GM23338 (cell line): ENCODE measurements around the gene MAD1L1. TPM values are rescaled to one million over a fixed set of nuclear protein-coding genes. Genes with fewer than 3 reads are reported as not detected.

Source experiments
- ATAC-seq: fragments of 200-7000 bp; cut with Tn5 transposase; 3 replicates; pipeline ENCODE4 v1.9.1; 2020
- DNase-seq: peaks from one replicate; pipeline ENCODE4 v3.0.0-alpha.2; 2015; ENCODE audit warnings: low spot score
- H2AFZ ChIP-seq: fragments of 200-600 bp; sonication (generic); 2 replicates; pipeline ENCODE4 v1.8.0; 2016; ENCODE audit warnings: antibody characterized with exemption, mild to moderate bottlenecking, moderate library complexity
- H3F3A ChIP-seq: fragments of 200-600 bp; sonication (generic); replicated peaks from 2 replicates; pipeline ENCODE4 v1.8.0; 2017; ENCODE audit warnings: antibody characterized with exemption, mixed run types, low read depth
- H3K27ac ChIP-seq: fragments of 200-600 bp; sonication (generic); 2 replicates; pipeline ENCODE4 v1.6.1; 2016; ENCODE audit warnings: low read depth
- H3K27me3 ChIP-seq: fragments of 200-600 bp; sonication (generic); 2 replicates; pipeline ENCODE4 v1.8.0; 2016; ENCODE audit warnings: mild to moderate bottlenecking, mixed run types, moderate library complexity; ENCODE audit not compliant: insufficient read depth
- H3K36me3 ChIP-seq: fragments of 200-600 bp; sonication (generic); 2 replicates; pipeline ENCODE4 v1.8.0; 2016; ENCODE audit warnings: mild to moderate bottlenecking; ENCODE audit not compliant: insufficient read depth
- H3K4me1 ChIP-seq: fragments of 200-600 bp; sonication (generic); 2 replicates; pipeline ENCODE4 v1.8.0; 2016; ENCODE audit warnings: mild to moderate bottlenecking, moderate library complexity; ENCODE audit not compliant: insufficient read depth
- H3K4me2 ChIP-seq: fragments of 200-600 bp; sonication (generic); 2 replicates; pipeline ENCODE4 v1.7.1; 2017; ENCODE audit warnings: mixed run types
- H3K4me3 ChIP-seq: fragments of 200-600 bp; sonication (generic); 2 replicates; pipeline ENCODE4 v1.6.1; 2016; ENCODE audit warnings: mixed run types
- H3K79me2 ChIP-seq: fragments of 200-600 bp; sonication (generic); replicated peaks from 2 replicates; pipeline ENCODE4 v1.8.0; 2017; ENCODE audit warnings: mild to moderate bottlenecking; ENCODE audit not compliant: insufficient read depth
- H3K9me2 ChIP-seq: fragments of 200-600 bp; sonication (generic); 2 replicates; pipeline ENCODE4 v1.8.0; 2017; ENCODE audit not compliant: insufficient read depth
- H4K20me1 ChIP-seq: fragments of 200-600 bp; sonication (generic); replicated peaks from 2 replicates; pipeline ENCODE4 v1.8.0; 2017; ENCODE audit warnings: mild to moderate bottlenecking; ENCODE audit not compliant: insufficient read depth
- H3K27ac Mint-ChIP-seq: 2 replicates; pipeline ENCODE4 v1.8.0; 2020; ENCODE audit warnings: inconsistent platforms, mild to moderate bottlenecking, moderate library complexity, mixed read lengths
- H3K27me3 Mint-ChIP-seq: 3 replicates; pipeline ENCODE4 v1.8.0; 2022; ENCODE audit warnings: low read depth, mild to moderate bottlenecking, moderate library complexity, mixed read lengths, inconsistent platforms; ENCODE audit not compliant: insufficient read depth, poor library complexity
- H3K36me3 Mint-ChIP-seq: 3 replicates; pipeline ENCODE4 v1.8.0; 2021; ENCODE audit warnings: low read depth, mild to moderate bottlenecking, inconsistent platforms, moderate library complexity, mixed read lengths
- H3K4me1 Mint-ChIP-seq: 3 replicates; pipeline ENCODE4 v1.8.0; 2020; ENCODE audit warnings: mild to moderate bottlenecking, inconsistent platforms, mixed read lengths
- H3K4me3 Mint-ChIP-seq: 3 replicates; pipeline ENCODE4 v1.8.0; 2021; ENCODE audit warnings: moderate library complexity, mild to moderate bottlenecking, inconsistent platforms, mixed read lengths
- H3K9me3 Mint-ChIP-seq: 3 replicates; pipeline ENCODE4 v1.8.0; 2020; ENCODE audit warnings: moderate library complexity, mild to moderate bottlenecking, inconsistent platforms, mixed read lengths
- CREB1 ChIP-seq: fragments of 250-450 bp; sonication (Bioruptor Pico); IDR thresholded peaks from 2 replicates; pipeline ENCODE4 v1.5.0; 2020; ENCODE audit warnings: low read depth, mild to moderate bottlenecking, moderate library complexity
- EZH2 ChIP-seq: fragments of 200-600 bp; sonication (generic); IDR thresholded peaks from one replicate; pipeline ENCODE4 v1.8.0; 2017; ENCODE audit warnings: antibody characterized with exemption, mild to moderate bottlenecking, low read depth; ENCODE audit not compliant: unreplicated experiment
- EZH2phosphoT487 ChIP-seq: fragments of 200-600 bp; sonication (generic); IDR thresholded peaks from one replicate; pipeline ENCODE4 v1.8.1; 2018; ENCODE audit warnings: antibody characterized with exemption; ENCODE audit not compliant: unreplicated experiment
- JUNB ChIP-seq: IDR thresholded peaks from one replicate; pipeline ENCODE4 v1.6.1; 2016; ENCODE audit warnings: antibody characterized with exemption; ENCODE audit not compliant: unreplicated experiment
- NANOG ChIP-seq: IDR thresholded peaks from 2 replicates; pipeline ENCODE4 v1.6.1; 2016; ENCODE audit warnings: antibody characterized with exemption, borderline replicate concordance
- POLR2AphosphoS5 ChIP-seq: IDR thresholded peaks from 2 replicates; pipeline ENCODE4 v1.6.1; 2016; ENCODE audit warnings: antibody characterized with exemption, low read depth
- STAT1 ChIP-seq: IDR thresholded peaks from one replicate; pipeline ENCODE4 v1.6.1; 2016; ENCODE audit warnings: antibody characterized with exemption; ENCODE audit not compliant: unreplicated experiment
- ZNF114 ChIP-seq: fragments of 250-450 bp; sonication (Bioruptor Pico); IDR thresholded peaks from 2 replicates; pipeline ENCODE4 v1.5.0; 2020; ENCODE audit warnings: mild to moderate bottlenecking, moderate library complexity
- ZNF331 ChIP-seq: fragments of 250-450 bp; sonication (Bioruptor Pico); IDR thresholded peaks from 2 replicates; pipeline ENCODE4 v1.5.0; 2020; ENCODE audit warnings: low read depth, mild to moderate bottlenecking, moderate library complexity
- polyA plus RNA-seq: library from polyadenylated mRNA; unstranded; fragments of >200 nt; fragmentation: Nextera tagmentation; extraction: Ambion mirVana; gene quantifications from 2 replicates; pipeline ENCODE4 v1.2.1, GENCODE V29; 2016
- total RNA-seq: library from RNA; depleted of rRNA; stranded (reverse); fragments of >200 nt; shearing (Covaris generic); gene quantifications from 2 replicates; pipeline ENCODE4 v1.2.3, GENCODE V29; 2014
- TF ChIP-seq, protein P1 (sequence below): IDR thresholded peaks from one replicate; pipeline ENCODE4 v1.6.1; 2018; ENCODE audit warnings: antibody characterized with exemption; ENCODE audit not compliant: unreplicated experiment
- TF ChIP-seq, protein P2 (sequence below): fragments of 250-450 bp; sonication (Bioruptor Pico); IDR thresholded peaks from 2 replicates; pipeline ENCODE4 v1.5.0; 2020; ENCODE audit warnings: mild to moderate bottlenecking, moderate library complexity
- TF ChIP-seq, protein P3 (sequence below): IDR thresholded peaks from 2 replicates; pipeline ENCODE4 v1.6.1; 2016; ENCODE audit warnings: antibody characterized with exemption
- TF ChIP-seq, protein P4 (sequence below), 2 experiments: fragments of 200-600 bp in 1 of 2; sonication (generic) in 1 of 2; conservative IDR thresholded peaks; 2 replicates each; pipeline versions ENCODE4 v1.5.1 to v1.6.1; 2016 to 2017; ENCODE audit warnings: antibody characterized with exemption in 2 of 2, low read depth in 2 of 2, mild to moderate bottlenecking in 2 of 2, moderate library complexity in 1 of 2

Gene MAD1L1
- total and polyA plus RNA-seq, 2 experiments from 2014 or later: 40.3 to 59.3 TPM

DNA sequence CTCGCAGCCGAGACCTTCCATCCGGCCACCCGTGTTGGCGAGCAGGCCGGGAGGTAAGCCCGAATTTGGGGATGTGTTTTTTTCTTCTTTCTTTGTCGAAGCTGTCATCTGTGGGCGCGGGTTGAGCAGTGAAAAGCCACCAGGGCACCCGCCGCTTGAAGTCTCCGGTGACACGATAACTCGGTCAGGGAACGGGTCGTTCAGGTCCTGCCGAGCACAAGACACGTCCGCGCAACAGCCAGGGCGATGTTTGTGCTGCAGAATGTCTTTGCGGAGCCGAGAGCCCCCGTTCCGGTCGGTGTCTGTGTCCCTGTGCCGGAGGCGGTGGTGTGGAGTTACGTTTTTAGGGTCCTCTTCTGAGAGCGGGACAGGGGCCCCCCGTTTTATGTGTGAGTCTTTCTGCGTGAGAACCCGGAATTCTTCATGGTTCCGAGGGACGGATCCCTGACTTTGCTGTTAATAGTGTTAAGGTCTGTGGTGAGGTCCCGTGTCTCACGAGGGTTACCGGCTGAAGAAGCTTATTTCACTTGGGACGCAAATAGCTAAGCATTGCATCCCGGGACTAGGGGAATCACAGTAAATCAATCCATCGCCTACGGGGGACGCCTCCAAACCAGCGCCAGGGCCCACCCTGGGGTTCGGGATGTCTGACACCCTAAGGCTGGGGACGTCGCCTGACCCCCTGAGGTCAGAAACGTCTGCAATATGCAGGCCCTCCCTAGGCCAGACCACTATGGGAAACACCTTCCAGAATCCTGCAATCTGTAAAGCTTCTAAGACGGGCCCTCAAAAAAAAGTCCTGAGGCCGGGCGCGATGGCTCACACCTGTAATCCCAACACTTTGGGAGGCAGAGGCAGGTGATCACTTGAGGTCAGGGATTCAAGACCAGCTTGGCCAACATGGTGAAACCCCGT is 463.2 kb downstream of the MAD1L1 start:
- H3K27ac ChIP-seq: no peak overlapping the region
- no peak overlapping the region for H2AFZ ChIP-seq
- DNase-seq: no peak
- H4K20me1 ChIP-seq: no peaks in the 10 kb centered on the region
- H3K27me3 ChIP-seq: no peaks in the 10 kb centered on the region
- H3K79me2 ChIP-seq: no peaks in the 10 kb centered on the region
- no peaks in the 10 kb centered on the region for H3K9me2 ChIP-seq
- H3K27ac Mint-ChIP-seq: no peak overlapping the region
- H3F3A ChIP-seq: no peaks in the 10 kb centered on the region
- H3K9me3 Mint-ChIP-seq: peaks cover 6% of the 10 kb centered on the region; the same call in 1 of the 3 replicates
- no peak for ATAC-seq
- no peak overlapping the region for H3K4me3 Mint-ChIP-seq
- H3K4me1 ChIP-seq: no peaks in the 10 kb centered on the region
- H3K4me3 ChIP-seq: no peak overlapping the region
- H3K36me3 ChIP-seq: no peaks in the 10 kb centered on the region
- H3K27me3 Mint-ChIP-seq: peaks cover 5% of the 10 kb centered on the region
- H3K4me1 Mint-ChIP-seq: no peaks in the 10 kb centered on the region
- TF ChIP-seq ZNF114 (CRISPR knock-in tag) (no peak), NANOG (no peak), JUNB (no peak), POLR2AphosphoS5 (no peak), ZNF331 (CRISPR knock-in tag) (no peak), EZH2phosphoT487 (no peak), STAT1 (no peak), CREB1 (CRISPR knock-in tag) (no peak), EZH2 (no peak)
- TF ChIP-seq, protein P1, sequence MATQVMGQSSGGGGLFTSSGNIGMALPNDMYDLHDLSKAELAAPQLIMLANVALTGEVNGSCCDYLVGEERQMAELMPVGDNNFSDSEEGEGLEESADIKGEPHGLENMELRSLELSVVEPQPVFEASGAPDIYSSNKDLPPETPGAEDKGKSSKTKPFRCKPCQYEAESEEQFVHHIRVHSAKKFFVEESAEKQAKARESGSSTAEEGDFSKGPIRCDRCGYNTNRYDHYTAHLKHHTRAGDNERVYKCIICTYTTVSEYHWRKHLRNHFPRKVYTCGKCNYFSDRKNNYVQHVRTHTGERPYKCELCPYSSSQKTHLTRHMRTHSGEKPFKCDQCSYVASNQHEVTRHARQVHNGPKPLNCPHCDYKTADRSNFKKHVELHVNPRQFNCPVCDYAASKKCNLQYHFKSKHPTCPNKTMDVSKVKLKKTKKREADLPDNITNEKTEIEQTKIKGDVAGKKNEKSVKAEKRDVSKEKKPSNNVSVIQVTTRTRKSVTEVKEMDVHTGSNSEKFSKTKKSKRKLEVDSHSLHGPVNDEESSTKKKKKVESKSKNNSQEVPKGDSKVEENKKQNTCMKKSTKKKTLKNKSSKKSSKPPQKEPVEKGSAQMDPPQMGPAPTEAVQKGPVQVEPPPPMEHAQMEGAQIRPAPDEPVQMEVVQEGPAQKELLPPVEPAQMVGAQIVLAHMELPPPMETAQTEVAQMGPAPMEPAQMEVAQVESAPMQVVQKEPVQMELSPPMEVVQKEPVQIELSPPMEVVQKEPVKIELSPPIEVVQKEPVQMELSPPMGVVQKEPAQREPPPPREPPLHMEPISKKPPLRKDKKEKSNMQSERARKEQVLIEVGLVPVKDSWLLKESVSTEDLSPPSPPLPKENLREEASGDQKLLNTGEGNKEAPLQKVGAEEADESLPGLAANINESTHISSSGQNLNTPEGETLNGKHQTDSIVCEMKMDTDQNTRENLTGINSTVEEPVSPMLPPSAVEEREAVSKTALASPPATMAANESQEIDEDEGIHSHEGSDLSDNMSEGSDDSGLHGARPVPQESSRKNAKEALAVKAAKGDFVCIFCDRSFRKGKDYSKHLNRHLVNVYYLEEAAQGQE: no peak
- TF ChIP-seq, protein P2, sequence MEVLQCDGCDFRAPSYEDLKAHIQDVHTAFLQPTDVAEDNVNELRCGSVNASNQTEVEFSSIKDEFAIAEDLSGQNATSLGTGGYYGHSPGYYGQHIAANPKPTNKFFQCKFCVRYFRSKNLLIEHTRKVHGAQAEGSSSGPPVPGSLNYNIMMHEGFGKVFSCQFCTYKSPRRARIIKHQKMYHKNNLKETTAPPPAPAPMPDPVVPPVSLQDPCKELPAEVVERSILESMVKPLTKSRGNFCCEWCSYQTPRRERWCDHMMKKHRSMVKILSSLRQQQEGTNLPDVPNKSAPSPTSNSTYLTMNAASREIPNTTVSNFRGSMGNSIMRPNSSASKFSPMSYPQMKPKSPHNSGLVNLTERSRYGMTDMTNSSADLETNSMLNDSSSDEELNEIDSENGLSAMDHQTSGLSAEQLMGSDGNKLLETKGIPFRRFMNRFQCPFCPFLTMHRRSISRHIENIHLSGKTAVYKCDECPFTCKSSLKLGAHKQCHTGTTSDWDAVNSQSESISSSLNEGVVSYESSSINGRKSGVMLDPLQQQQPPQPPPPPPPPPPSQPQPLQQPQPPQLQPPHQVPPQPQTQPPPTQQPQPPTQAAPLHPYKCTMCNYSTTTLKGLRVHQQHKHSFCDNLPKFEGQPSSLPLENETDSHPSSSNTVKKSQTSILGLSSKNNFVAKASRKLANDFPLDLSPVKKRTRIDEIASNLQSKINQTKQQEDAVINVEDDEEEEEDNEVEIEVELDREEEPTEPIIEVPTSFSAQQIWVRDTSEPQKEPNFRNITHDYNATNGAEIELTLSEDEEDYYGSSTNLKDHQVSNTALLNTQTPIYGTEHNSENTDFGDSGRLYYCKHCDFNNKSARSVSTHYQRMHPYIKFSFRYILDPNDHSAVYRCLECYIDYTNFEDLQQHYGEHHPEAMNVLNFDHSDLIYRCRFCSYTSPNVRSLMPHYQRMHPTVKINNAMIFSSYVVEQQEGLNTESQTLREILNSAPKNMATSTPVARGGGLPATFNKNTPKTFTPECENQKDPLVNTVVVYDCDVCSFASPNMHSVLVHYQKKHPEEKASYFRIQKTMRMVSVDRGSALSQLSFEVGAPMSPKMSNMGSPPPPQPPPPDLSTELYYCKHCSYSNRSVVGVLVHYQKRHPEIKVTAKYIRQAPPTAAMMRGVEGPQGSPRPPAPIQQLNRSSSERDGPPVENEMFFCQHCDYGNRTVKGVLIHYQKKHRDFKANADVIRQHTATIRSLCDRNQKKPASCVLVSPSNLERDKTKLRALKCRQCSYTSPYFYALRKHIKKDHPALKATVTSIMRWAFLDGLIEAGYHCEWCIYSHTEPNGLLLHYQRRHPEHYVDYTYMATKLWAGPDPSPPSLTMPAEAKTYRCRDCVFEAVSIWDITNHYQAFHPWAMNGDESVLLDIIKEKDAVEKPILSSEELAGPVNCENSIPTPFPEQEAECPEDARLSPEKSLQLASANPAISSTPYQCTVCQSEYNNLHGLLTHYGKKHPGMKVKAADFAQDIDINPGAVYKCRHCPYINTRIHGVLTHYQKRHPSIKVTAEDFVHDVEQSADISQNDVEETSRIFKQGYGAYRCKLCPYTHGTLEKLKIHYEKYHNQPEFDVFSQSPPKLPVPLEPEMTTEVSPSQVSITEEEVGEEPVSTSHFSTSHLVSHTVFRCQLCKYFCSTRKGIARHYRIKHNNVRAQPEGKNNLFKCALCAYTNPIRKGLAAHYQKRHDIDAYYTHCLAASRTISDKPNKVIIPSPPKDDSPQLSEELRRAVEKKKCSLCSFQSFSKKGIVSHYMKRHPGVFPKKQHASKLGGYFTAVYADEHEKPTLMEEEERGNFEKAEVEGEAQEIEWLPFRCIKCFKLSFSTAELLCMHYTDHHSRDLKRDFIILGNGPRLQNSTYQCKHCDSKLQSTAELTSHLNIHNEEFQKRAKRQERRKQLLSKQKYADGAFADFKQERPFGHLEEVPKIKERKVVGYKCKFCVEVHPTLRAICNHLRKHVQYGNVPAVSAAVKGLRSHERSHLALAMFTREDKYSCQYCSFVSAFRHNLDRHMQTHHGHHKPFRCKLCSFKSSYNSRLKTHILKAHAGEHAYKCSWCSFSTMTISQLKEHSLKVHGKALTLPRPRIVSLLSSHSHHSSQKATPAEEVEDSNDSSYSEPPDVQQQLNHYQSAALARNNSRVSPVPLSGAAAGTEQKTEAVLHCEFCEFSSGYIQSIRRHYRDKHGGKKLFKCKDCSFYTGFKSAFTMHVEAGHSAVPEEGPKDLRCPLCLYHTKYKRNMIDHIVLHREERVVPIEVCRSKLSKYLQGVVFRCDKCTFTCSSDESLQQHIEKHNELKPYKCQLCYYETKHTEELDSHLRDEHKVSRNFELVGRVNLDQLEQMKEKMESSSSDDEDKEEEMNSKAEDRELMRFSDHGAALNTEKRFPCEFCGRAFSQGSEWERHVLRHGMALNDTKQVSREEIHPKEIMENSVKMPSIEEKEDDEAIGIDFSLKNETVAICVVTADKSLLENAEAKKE (CRISPR knock-in tag): no peak
- TF ChIP-seq, protein P3, sequence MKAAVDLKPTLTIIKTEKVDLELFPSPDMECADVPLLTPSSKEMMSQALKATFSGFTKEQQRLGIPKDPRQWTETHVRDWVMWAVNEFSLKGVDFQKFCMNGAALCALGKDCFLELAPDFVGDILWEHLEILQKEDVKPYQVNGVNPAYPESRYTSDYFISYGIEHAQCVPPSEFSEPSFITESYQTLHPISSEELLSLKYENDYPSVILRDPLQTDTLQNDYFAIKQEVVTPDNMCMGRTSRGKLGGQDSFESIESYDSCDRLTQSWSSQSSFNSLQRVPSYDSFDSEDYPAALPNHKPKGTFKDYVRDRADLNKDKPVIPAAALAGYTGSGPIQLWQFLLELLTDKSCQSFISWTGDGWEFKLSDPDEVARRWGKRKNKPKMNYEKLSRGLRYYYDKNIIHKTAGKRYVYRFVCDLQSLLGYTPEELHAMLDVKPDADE: no peak
- TF ChIP-seq, protein P4, sequence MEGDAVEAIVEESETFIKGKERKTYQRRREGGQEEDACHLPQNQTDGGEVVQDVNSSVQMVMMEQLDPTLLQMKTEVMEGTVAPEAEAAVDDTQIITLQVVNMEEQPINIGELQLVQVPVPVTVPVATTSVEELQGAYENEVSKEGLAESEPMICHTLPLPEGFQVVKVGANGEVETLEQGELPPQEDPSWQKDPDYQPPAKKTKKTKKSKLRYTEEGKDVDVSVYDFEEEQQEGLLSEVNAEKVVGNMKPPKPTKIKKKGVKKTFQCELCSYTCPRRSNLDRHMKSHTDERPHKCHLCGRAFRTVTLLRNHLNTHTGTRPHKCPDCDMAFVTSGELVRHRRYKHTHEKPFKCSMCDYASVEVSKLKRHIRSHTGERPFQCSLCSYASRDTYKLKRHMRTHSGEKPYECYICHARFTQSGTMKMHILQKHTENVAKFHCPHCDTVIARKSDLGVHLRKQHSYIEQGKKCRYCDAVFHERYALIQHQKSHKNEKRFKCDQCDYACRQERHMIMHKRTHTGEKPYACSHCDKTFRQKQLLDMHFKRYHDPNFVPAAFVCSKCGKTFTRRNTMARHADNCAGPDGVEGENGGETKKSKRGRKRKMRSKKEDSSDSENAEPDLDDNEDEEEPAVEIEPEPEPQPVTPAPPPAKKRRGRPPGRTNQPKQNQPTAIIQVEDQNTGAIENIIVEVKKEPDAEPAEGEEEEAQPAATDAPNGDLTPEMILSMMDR (conservative IDR thresholded peaks at IDR 0.05; ENCODE audit: low read depth in 2 of 2): no peak
- no peak overlapping the region for H3K4me2 ChIP-seq
- H3K36me3 Mint-ChIP-seq: no peaks in the 10 kb centered on the region
